ENCODE results near the gene GPX5. TPM values are rescaled to one million over a fixed set of nuclear protein-coding genes. Genes with fewer than 3 reads are reported as not detected.

GPX5 gene
- total and polyA plus RNA-seq, 10 of the 15 experiments (the other 5 are each of a cell fraction or from before 2014, with no cell fraction given), result not detected

DNA sequence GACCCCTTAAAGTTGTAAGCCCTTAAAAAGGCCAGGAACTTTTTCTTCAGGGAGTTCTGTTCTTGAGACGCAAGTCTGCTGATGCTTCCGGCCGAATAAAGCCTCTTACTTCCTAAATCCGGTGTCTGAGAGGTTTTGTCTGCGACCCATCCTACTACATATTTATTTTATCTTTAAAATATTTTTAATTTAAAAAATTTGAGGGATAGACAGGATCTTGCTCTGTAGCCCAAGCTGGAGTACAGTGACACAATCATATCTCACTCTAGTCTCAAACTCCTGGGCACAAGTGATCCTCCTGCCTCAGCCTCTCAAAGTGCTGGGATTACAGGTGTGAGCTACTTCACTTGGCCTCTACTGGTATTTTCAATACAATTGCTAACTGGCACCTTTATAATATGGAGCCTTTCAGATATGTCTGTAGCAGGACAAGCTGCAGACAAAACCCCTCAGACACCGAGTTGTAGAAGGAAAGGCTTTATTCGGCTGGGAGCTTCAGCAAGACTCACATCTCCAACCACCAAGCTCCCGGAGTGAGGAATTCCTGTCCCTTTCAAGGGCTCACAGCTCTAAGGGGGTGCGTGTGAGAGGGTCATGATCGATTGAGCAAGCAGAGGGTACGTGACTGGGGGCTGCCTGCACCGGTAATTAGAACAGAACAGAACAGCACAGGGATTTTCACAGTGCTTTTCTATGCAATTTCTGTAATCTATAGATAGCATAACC, 41.0 kb downstream of the GPX5 start (continued):
- no peak for TF ChIP-seq BCL3 (IDR thresholded peaks at IDR 0.05; ENCODE audit: borderline replicate concordance, insufficient read depth, low read depth, low read length, poor library complexity, severe bottlenecking)
- TF ChIP-seq ZNF687 (IDR thresholded peaks at IDR 0.05), result no peak
- TF ChIP-seq ZZZ3 (IDR thresholded peaks at IDR 0.05; ENCODE audit: control insufficient read depth, insufficient read length, low read depth), result no peak
- TF ChIP-seq NFYA (IDR thresholded peaks at IDR 0.05; ENCODE audit: borderline replicate concordance, low read depth, low read length), result no peak

DNA sequence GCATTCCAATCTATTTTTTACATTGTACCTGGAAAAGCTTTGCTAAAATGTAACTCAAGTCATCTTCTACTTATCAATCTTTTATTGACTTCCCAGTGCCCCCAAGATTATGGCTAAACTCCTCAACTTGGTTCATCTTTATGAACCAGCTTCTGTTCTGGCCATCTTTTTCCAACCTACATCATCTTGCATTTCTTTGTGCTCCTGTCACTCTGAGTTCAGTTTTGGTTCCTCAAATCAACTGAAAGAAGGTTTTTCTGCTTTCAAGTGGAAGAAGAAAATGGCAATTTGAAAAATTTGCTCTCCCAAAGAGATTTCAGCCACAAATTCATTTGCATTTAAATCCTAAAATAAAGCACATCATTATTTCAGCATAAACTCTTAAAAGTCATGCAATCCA, 41.8 kb downstream of the GPX5 start:
- CTCF ChIA-PET, result no interaction called here
- in situ Hi-C loops (cut with MboI), result no loop called here
- FAIRE-seq, result no peak
- TF ChIP-seq WRNIP1 (IDR thresholded peaks at IDR 0.05; ENCODE audit: borderline replicate concordance, low read depth, low read length), result no peak
- TF ChIP-seq, protein P1, sequence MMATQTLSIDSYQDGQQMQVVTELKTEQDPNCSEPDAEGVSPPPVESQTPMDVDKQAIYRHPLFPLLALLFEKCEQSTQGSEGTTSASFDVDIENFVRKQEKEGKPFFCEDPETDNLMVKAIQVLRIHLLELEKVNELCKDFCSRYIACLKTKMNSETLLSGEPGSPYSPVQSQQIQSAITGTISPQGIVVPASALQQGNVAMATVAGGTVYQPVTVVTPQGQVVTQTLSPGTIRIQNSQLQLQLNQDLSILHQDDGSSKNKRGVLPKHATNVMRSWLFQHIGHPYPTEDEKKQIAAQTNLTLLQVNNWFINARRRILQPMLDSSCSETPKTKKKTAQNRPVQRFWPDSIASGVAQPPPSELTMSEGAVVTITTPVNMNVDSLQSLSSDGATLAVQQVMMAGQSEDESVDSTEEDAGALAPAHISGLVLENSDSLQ (IDR thresholded peaks at IDR 0.05), result peak; percentile 71
- TF ChIP-seq BCL11A (IDR thresholded peaks at IDR 0.05; ENCODE audit: low read depth, low read length), result 0 out of 2 replicates have a peak, but pooled peaks have one; percentile 5
- Histone ChIP-seq H3K4me1 (ENCODE audit: control insufficient read depth, insufficient read depth, low read length) (no peaks in the 10 kb centered on the region), H3K9me3 (replicated peaks; ENCODE audit: control insufficient read depth, insufficient read depth, low read length) (peaks cover 3% of the 10 kb centered on the region; the same call in 2 of the 3 replicates), H3K9ac (ENCODE audit: control insufficient read depth, insufficient read depth, low read length) (no peak overlapping the region), H4K20me1 (ENCODE audit: control insufficient read depth, insufficient read depth) (no peaks in the 10 kb centered on the region), H2AFZ (ENCODE audit: control insufficient read depth, low read depth, low read length) (no peak overlapping the region), H3K27me3 (replicated peaks in 1 of 2; ENCODE audit: control insufficient read depth in 2 of 2, insufficient read depth in 2 of 2, low read length in 1 of 2) (no peaks in the 10 kb centered on the region), H3K79me2 (ENCODE audit: control insufficient read depth, insufficient read depth, low read length) (no peaks in the 10 kb centered on the region), H3K4me3 (no peak overlapping the region), H3K4me2 (ENCODE audit: control insufficient read depth, insufficient read depth) (no peak overlapping the region), H3K27ac (ENCODE audit: control insufficient read depth, insufficient read depth) (no peak overlapping the region), H3K36me3 (ENCODE audit: control insufficient read depth in 2 of 2, insufficient read depth in 2 of 2, low read length in 1 of 2) (no peaks in the 10 kb centered on the region)
- SMC1A ChIA-PET (ENCODE audit: uncharacterized antibody, unreplicated experiment), result no interaction called here
- intact Hi-C loops (cut with micrococcal nuclease; ENCODE audit: unreplicated experiment), result no loop called here
- DNase-seq (ENCODE audit: low read depth, low spot score), result no peak
- POLR2A ChIA-PET, result no interaction called here
- RAD21 ChIA-PET (ENCODE audit: unreplicated experiment), result no interaction called here
- ATAC-seq, result no peak
- BruUV-seq (replicated peaks), result no TSS peak
